ENCODE measurements around the gene NNAT. TPM values are rescaled to one million over a fixed set of nuclear protein-coding genes. Genes with fewer than 3 reads are reported as not detected.

Gene NNAT
- total RNA-seq, 1 donor = not detected

- no peak overlapping the region for H2AFZ ChIP-seq (ENCODE audit: low read length)
- H3K27me3 ChIP-seq (ENCODE audit: insufficient read depth, low read length) = no peaks in the 10 kb centered on the region
- no peak overlapping the region for H3K4me2 ChIP-seq (ENCODE audit: insufficient read depth, low read length)
- H3K36me3 ChIP-seq (ENCODE audit: insufficient read depth, low read length) = peaks cover 19% of the 10 kb centered on the region
- H3K79me2 ChIP-seq (ENCODE audit: insufficient read depth, low read length) = peaks cover 2% of the 10 kb centered on the region
- H3K4me1 ChIP-seq (ENCODE audit: insufficient read depth, low read length) = no peaks in the 10 kb centered on the region
- TF ChIP-seq CTCF (IDR thresholded peaks at IDR 0.05; ENCODE audit: extremely low read depth, low read depth, low read length) = no peak
- no peak for DNase-seq (ENCODE audit: insufficient read length, low spot score, missing footprints)
- H4K20me1 ChIP-seq (ENCODE audit: insufficient read depth, low read length) = peaks cover 21% of the 10 kb centered on the region
- H3K4me3 ChIP-seq (ENCODE audit: insufficient read depth, low read length) = no peak overlapping the region
- no peaks in the 10 kb centered on the region for H3K9me3 ChIP-seq (ENCODE audit: low read depth, low read length)
- H3K27ac ChIP-seq (ENCODE audit: low read depth, low read length) = no peak overlapping the region
Measured at GRCh38 chr20:37505263-37506151, 15.5 kb upstream of the NNAT start.

DNA sequence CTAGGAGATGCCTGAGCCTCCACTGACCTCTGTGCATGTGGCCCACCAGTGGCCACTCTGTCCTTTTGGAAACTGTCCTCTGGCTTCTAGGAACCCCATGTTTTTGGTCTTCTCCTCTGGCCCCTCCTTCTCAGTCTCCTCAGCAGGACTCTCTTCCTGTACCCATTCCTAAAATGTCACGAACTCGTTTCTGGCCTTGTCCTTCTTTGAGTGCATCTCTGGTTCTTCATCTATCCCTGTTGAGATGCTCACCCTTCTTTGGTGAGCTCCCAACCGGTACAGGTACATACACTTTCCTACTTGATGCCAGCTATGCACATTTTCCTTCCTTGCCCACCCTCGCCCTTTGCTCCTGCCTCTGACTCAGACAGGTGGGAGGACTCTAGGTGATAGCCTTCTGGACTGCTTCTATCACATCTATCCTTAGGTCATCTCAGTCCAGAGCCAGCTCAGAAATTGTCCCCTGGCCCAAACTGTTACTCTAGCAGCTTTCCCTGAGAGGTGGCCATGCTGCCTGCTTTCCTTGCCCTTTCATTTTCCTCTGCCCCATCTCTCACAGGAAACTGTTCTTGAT lies 14.8 kb upstream of the NNAT start:
- Histone ChIP-seq H4K20me1 (ENCODE audit: insufficient read depth, low read length) (peaks cover 25% of the 10 kb centered on the region), H3K4me2 (ENCODE audit: insufficient read depth, low read length) (no peak overlapping the region), H3K36me3 (ENCODE audit: insufficient read depth, low read length) (peaks cover 19% of the 10 kb centered on the region), H3K4me1 (ENCODE audit: insufficient read depth, low read length) (peaks cover 1% of the 10 kb centered on the region), H3K27ac (ENCODE audit: low read depth, low read length) (no peak overlapping the region), H3K27me3 (ENCODE audit: insufficient read depth, low read length) (no peaks in the 10 kb centered on the region), H3K4me3 (ENCODE audit: insufficient read depth, low read length) (no peak overlapping the region), H2AFZ (ENCODE audit: low read length) (no peak overlapping the region), H3K9me3 (ENCODE audit: low read depth, low read length) (no peaks in the 10 kb centered on the region), H3K79me2 (ENCODE audit: insufficient read depth, low read length) (peaks cover 9% of the 10 kb centered on the region)
- TF ChIP-seq CTCF (IDR thresholded peaks at IDR 0.05; ENCODE audit: extremely low read depth, low read depth, low read length) = no peak
- no peak for DNase-seq (ENCODE audit: insufficient read length, low spot score, missing footprints)

GRCh38 chr20:37510226-37510625 lies 10.8 kb upstream of the NNAT start:
- no peaks in the 10 kb centered on the region for H3K27me3 ChIP-seq (ENCODE audit: insufficient read depth, low read length)
- no peak overlapping the region for H3K27ac ChIP-seq (ENCODE audit: low read depth, low read length)
- no peak for DNase-seq (ENCODE audit: insufficient read length, low spot score, missing footprints)
- peaks cover 12% of the 10 kb centered on the region for H3K4me1 ChIP-seq (ENCODE audit: insufficient read depth, low read length)
- no peak overlapping the region for H3K4me3 ChIP-seq (ENCODE audit: insufficient read depth, low read length)
- H3K4me2 ChIP-seq (ENCODE audit: insufficient read depth, low read length) = no peak overlapping the region
- no peak overlapping the region for H2AFZ ChIP-seq (ENCODE audit: low read length)
- no peaks in the 10 kb centered on the region for H3K9me3 ChIP-seq (ENCODE audit: low read depth, low read length)
- peaks cover 26% of the 10 kb centered on the region for H4K20me1 ChIP-seq (ENCODE audit: insufficient read depth, low read length)
- H3K36me3 ChIP-seq (ENCODE audit: insufficient read depth, low read length) = peaks cover 26% of the 10 kb centered on the region
- peaks cover 40% of the 10 kb centered on the region for H3K79me2 ChIP-seq (ENCODE audit: insufficient read depth, low read length)
- TF ChIP-seq CTCF (IDR thresholded peaks at IDR 0.05; ENCODE audit: extremely low read depth, low read depth, low read length) = no peak

DNA sequence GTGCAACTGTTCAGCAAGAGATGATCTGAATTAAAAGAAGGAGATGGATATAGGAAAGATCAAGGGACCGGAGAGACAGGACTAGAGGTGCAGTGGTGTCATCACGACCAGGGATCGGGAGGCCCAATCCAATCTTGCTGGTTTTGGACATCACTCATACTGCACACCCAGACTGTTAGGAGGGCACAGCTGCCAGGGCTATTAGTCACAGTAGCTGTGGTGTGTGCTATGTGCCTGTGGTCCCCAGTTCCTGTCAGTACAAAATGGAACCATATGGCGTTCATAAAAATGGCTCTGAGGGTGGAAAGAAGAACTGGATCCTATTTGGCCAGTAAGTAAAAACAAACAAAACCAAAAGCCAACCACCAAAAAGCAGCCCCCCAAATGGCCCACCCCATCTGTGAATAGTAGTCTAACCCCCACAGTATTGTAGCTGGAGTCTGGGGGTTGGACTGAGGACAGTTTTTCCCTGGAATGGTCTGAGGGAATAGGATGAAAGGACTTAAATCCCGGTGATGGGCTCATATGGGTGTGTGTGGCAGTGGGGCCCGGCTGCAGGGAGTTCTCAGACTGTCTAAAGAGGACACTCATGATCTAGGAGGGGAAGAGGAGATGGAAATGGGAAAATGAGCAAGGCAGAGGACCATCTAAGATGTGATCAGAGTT lies 9.3 kb upstream of the NNAT start:
- Histone ChIP-seq H4K20me1 (ENCODE audit: insufficient read depth, low read length) (peaks cover 41% of the 10 kb centered on the region), H3K79me2 (ENCODE audit: insufficient read depth, low read length) (peaks cover 56% of the 10 kb centered on the region), H3K27ac (ENCODE audit: low read depth, low read length) (peak overlapping the region; percentile 31), H3K4me1 (ENCODE audit: insufficient read depth, low read length) (peaks cover 12% of the 10 kb centered on the region), H2AFZ (ENCODE audit: low read length) (no peak overlapping the region), H3K36me3 (ENCODE audit: insufficient read depth, low read length) (peaks cover 29% of the 10 kb centered on the region), H3K27me3 (ENCODE audit: insufficient read depth, low read length) (no peaks in the 10 kb centered on the region), H3K9me3 (ENCODE audit: low read depth, low read length) (no peaks in the 10 kb centered on the region), H3K4me3 (ENCODE audit: insufficient read depth, low read length) (no peak overlapping the region), H3K4me2 (ENCODE audit: insufficient read depth, low read length) (peak overlapping the region; percentile 6)
- DNase-seq (ENCODE audit: insufficient read length, low spot score, missing footprints) = peak; percentile 84
- TF ChIP-seq CTCF (IDR thresholded peaks at IDR 0.05; ENCODE audit: extremely low read depth, low read depth, low read length) = no peak

All from osteoblast (primary cell).